NCI-H446 treated with DMSO at 0.1 percent for 48 hours (cell line): ENCODE data around the gene TGM2.

Experiments
- DNase-seq: peaks from one replicate; lab custom pipeline; 2025; lab: John Stamatoyannopoulos, UW

The TGM2 gene

GRCh38 chr20:38175304-38176180 lies 10.5 kb upstream of the TGM2 start:
- DNase-seq: no peak

GRCh38 chr20:38173237-38174156 lies 8.4 kb upstream of the TGM2 start:
- DNase-seq: no peak

DNA sequence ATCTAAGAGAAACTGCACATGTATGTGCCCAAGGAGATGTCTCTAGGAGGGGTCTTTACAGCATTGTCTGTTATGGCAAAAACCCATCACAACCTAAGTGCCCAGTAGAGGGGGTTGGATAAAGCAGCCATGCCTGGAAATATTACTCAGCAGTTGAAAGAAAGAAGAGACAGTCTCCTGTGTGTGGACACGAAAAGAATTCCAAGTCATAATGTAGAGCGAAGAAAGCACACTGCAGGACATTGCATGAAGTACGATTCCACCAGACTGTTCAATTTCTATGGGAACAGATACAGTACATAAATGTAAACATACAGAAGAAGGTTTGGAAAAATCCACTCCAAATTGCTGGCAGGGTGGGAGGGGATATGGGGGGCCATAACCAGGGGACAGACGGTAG lies 7.3 kb upstream of the TGM2 start:
- no peak for DNase-seq

DNA sequence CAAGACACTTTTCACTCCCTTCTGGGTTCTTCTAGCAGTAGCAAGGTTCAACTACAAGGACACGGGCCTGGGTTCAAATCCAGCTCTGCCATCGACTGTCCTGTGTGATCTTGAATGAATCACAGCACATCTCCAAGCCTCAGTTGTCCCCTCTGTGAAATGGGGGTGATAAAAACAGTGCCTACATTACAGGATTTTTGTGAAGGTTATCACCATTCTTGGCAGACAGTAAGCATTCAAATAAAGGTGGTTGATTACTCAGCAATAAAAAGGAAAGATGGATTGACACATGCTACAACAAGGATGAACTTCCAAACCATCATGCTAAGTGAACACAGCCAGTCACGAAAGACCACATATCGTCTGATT lies 6.6 kb upstream of the TGM2 start:
- DNase-seq: no peak

DNA sequence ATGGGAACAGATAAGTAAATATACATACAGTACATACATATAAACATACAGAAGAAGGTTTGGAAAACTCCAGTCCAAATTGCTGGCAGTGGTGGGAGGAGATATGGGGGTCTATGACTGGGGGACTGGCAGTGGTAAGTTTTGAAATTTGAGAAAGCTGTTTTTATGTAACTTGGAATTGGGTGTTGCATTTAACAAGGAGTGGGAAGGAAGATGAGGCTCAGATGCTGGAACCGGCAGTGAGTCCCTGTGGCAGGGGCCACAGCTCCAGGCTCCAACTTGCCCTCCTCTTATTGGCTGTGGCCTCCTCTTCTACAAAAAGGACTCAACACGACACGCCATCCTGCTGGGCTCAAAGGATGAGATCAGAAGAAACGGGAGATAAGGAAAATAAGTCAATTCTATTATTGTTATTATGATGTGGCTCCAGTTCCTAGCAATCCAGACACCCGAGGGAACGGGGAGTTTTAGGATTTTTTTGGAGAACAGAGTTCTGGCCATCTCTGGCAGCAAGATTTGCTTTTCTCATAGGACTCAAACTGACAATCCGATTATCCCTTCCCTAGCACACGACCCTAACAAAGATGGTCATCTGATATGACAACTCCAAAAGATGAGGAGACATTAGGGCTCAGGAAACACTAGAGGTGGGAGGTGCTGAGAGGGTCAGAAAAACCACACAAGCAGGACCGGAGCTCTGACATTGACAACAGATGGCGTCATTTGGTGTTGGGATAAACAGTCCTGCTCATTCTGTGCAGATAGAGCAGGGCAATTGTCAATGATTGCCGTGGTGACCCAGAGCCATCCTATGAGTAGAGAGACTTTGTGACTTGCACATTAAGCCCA lies 6.0 kb upstream of the TGM2 start:
- no peak for DNase-seq

GRCh38 chr20:38170219-38170825 lies 5.3 kb upstream of the TGM2 start:
- DNase-seq: no peak

GRCh38 chr20:38169636-38170193 lies 4.6 kb upstream of the TGM2 start:
- no peak for DNase-seq

DNA sequence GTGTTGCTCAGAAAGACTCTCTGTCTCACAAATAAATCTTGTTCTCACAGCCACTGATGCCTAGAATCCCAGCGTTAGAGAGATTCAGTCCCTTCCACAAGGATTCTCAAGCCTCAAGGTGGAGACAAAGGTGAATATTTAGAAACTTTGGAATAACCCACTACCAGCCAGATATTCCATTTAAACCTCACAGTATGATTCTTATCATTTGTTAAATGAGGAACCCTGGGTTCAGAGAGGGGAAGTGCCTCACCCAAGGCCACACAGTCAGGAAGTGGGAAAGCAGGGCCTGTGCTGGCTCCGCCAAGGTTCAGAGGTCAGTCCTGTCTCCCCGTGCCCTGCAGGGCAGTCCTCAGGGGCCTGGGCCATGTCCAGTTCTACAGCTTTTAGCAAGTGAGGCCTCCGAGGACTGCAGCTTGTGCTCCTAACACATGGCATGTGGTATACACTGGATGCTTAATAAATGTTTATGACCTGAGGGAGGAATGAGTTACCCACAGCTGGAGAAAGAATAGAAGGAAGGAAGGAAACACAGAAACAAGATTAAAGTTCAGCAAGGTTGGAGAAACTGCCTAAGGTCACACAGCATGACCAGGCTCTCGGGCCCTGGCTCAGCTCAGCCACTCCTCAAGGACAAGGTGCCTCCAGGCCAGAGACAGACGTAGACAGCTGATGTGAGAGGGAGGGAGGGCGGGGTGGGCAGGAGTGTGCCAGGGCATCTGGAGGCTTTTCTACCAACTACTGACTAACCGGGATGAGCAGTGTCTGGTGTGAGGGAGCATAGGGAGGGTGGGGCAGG lies 3.9 kb upstream of the TGM2 start:
- no peak for DNase-seq

- DNase-seq: no peak
Observed at GRCh38 chr20:38167851-38168760, 3.0 kb upstream of the TGM2 start.

DNA sequence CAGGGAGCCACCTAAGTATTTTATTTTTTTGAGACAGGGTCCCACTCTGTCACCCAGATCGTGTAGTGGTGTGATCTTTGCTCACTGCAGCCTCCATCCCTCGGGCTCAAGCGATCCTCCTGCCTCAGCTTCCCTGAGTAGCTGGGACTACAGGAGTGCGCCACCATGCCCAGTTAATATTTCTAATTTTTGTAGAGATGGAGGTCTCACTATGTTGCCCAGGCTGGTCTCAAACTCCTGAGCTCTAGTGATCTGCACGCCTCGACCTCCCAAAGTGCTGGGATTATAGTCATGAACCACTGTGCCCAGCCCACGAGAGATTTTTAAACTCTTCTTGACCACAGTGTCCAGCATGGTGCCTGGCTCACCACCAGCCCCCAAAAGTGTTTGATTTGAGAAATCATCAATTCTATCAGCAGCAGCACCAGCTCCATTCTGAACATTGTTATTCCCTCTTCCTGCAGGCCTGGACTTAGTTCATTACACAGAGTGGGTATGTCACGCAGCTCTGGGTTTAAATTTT lies 2.3 kb upstream of the TGM2 start:
- no peak for DNase-seq

DNA sequence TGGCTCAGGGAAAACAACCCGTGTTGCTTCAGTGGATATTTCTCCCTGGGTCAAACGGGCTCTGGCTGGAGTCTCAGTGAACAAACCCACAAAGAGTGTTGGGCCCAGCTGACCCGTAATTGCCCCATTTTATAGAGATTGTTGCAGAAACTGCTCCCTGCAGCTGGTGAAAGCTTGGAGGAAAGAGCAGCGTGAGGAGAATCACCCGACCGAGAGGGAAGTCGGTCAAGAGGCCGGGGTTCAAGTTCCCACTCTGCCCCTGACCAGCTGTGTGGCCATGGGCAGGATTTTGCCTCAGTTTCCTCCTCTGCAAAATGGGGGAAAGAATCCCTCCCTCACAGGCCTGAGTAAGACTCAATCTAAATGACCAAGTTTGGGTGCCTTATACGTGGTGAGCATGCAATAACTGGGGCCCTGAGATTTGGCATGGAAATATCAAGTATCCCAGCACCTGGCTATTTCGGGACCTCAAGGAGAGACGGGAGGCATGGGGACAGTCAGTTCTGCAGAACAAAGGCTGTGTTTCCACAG lies 1.7 kb upstream of the TGM2 start:
- no peak for DNase-seq

DNA sequence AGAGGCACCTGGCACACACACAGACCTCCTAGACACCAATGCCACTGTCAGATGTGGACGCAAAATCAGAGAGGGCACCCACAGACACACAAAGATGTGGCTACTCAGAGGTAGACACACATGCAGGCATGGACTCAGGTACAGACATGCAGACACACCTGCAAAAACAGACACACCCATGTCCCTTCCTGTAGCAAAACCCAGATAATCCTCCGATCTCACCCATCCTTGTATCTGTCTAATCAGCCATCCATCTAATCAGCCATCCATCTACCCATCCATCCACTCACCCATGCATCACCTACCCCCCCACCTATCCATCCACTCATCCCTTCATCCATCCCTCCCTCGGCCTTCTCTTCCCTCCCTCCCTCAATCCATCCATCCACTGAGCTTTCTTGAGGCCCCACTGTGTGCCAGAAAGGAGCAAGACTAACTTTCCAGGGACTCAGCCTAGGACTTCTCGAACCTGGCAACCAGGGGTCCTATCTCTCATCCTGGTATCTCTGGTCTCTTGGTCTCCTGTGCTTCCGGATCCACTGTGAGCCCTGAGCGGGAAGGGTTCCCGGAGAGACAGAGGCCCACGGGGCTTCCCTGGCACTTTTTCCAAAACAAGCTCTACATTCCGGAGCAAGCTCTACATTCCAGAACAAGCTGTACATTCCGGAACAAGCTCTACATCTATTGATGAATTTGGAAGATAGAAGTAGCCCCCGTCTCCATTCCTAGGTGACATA lies 1.1 kb upstream of the TGM2 start:
- DNase-seq: no peak

GRCh38 chr20:38164624-38165088 lies 414 bp downstream of the TGM2 start:
- no peak for DNase-seq

DNA sequence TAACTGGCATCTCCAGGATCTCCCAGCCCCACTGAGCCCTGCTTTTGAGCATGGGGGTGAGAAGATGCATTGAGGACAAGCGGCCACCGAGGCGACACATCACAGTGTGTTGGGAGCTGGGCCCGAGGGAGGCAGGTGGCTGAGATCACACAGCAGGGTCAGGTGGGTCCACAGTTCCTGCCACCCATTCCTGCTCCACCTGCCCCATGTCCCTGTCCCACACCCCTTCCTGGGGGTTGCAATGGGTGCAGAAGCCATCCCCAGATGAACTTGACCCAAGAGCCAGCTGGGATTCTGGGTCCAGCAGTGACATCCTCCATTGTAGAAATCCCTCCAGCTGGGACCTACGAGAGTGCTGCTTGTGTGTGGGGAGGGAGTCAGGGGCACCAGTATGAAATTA lies 1.0 kb downstream of the TGM2 start:
- DNase-seq: no peak

- DNase-seq: no peak
Observed at GRCh38 chr20:38162878-38163875, 1.9 kb downstream of the TGM2 start.

- DNase-seq: no peak
Observed at GRCh38 chr20:38162149-38162548, 2.9 kb downstream of the TGM2 start.

- DNase-seq: no peak
Observed at GRCh38 chr20:38161412-38161774, 3.7 kb downstream of the TGM2 start.
